ENCODE results near the gene EFNA3.

Gene EFNA3

GRCh38 chr1:155048449-155049334 lies 29.9 kb upstream of the EFNA3 start:
- no peak for DNase-seq (ENCODE audit: low spot score)

- no peak for DNase-seq (ENCODE audit: low spot score)
Measured at GRCh38 chr1:155049651-155050559, 28.7 kb upstream of the EFNA3 start.

GRCh38 chr1:155050560-155051341 lies 27.9 kb upstream of the EFNA3 start, which contains the start of gene ADAM15:
Gene ADAM15, plus strand, starts transcription at chr1:155051316. Its CDS starts 71 bp downstream, at chr1:155051387.
- DNase-seq (ENCODE audit: low spot score) = peak; percentile 91

- no peak for DNase-seq (ENCODE audit: low spot score)
Measured at GRCh38 chr1:155051342-155051776, 27.3 kb upstream of the EFNA3 start.

GRCh38 chr1:155051777-155052398 lies 26.7 kb upstream of the EFNA3 start:
- no peak for DNase-seq (ENCODE audit: low spot score)

GRCh38 chr1:155052439-155053395 lies 25.9 kb upstream of the EFNA3 start:
- no peak for DNase-seq (ENCODE audit: low spot score)

- DNase-seq (ENCODE audit: low spot score) = no peak
Measured at GRCh38 chr1:155053531-155054105, 25.0 kb upstream of the EFNA3 start.

GRCh38 chr1:155057104-155057503 lies 21.5 kb upstream of the EFNA3 start:
- DNase-seq (ENCODE audit: low spot score) = no peak

GRCh38 chr1:155057788-155058211 lies 20.8 kb upstream of the EFNA3 start:
- DNase-seq (ENCODE audit: low spot score) = no peak

GRCh38 chr1:155060736-155061135 lies 17.9 kb upstream of the EFNA3 start:
- DNase-seq (ENCODE audit: low spot score) = no peak

- peak; percentile 93 for DNase-seq (ENCODE audit: low spot score)
Measured at GRCh38 chr1:155061381-155062150, 17.1 kb upstream of the EFNA3 start.

GRCh38 chr1:155062151-155062686 lies 16.4 kb upstream of the EFNA3 start:
- DNase-seq (ENCODE audit: low spot score) = no peak

- DNase-seq (ENCODE audit: low spot score) = peak; percentile 85
Measured at GRCh38 chr1:155062702-155063411, 15.8 kb upstream of the EFNA3 start.

- peak; percentile 89 for DNase-seq (ENCODE audit: low spot score)
Measured at GRCh38 chr1:155063550-155064110, 15.0 kb upstream of the EFNA3 start, which contains the start of gene EFNA4. Gene EFNA4, plus strand, starts transcription at chr1:155063740. Its CDS starts 84 bp downstream, at chr1:155063824.

GRCh38 chr1:155064111-155064831 lies 14.4 kb upstream of the EFNA3 start:
- no peak for DNase-seq (ENCODE audit: low spot score)

- no peak for DNase-seq (ENCODE audit: low spot score)
Measured at GRCh38 chr1:155064832-155065429, 13.7 kb upstream of the EFNA3 start.

All from left forelimb (tissue), 1 donor.